Muscle layer of duodenum (tissue), 2 donors: ENCODE results near the gene HDLBP.

Experiments used
- H3K27ac ChIP-seq: one replicate; pipeline ENCODE4 v1.7.0; 2013; ENCODE audit warnings: mild to moderate bottlenecking, low read length
- H3K27me3 ChIP-seq: one replicate; pipeline ENCODE4 v1.7.0; 2013; ENCODE audit warnings: low read depth, mild to moderate bottlenecking, control low read depth, low read length
- H3K36me3 ChIP-seq, 2 donors: one replicate each; pipeline ENCODE4 v1.7.0; 2013; ENCODE audit warnings: low read length in 2 of 2, control low read depth in 1 of 2, mild to moderate bottlenecking in 1 of 2; ENCODE audit not compliant: insufficient read depth in 2 of 2, control insufficient read depth in 1 of 2
- H3K4me1 ChIP-seq, 2 donors: one replicate each; pipeline ENCODE4 v1.7.0; 2013; ENCODE audit warnings: low read length in 2 of 2, mild to moderate bottlenecking in 2 of 2, control low read depth in 1 of 2, moderate library complexity in 1 of 2; ENCODE audit not compliant: insufficient read depth in 2 of 2, control insufficient read depth in 1 of 2
- H3K4me3 ChIP-seq, 2 donors: one replicate each; pipeline ENCODE4 v1.7.0; 2013; ENCODE audit warnings: low read length in 2 of 2, low read depth in 1 of 2, mild to moderate bottlenecking in 1 of 2
- H3K9me3 ChIP-seq, 2 donors: one replicate each; pipeline ENCODE4 v1.7.0; 2013; ENCODE audit warnings: low read length in 2 of 2, control low read depth in 1 of 2, mild to moderate bottlenecking in 1 of 2; ENCODE audit not compliant: control insufficient read depth in 1 of 2
- donor health status: healthy.

The HDLBP gene

GRCh38 chr2:241258505-241259280 is 56.8 kb downstream of the HDLBP start:
- peaks cover 64 to 77% of the 10 kb centered on the region in 2 donors for H3K36me3 ChIP-seq
- no peak overlapping the region for H3K4me3 ChIP-seq

GRCh38 chr2:241257419-241258032 is 57.9 kb downstream of the HDLBP start:
- H3K4me3 ChIP-seq = no peak overlapping the region
- no peaks in the 10 kb centered on the region for H3K27me3 ChIP-seq
- no peaks in the 10 kb centered on the region for H3K4me1 ChIP-seq
- H3K27ac ChIP-seq = no peak overlapping the region
- no peaks in the 10 kb centered on the region for H3K9me3 ChIP-seq
- peaks cover 64 to 77% of the 10 kb centered on the region in 2 donors for H3K36me3 ChIP-seq

More at GRCh38 chr2:241258505-241259280, 56.8 kb downstream of the HDLBP start:
- no peak overlapping the region for H3K27ac ChIP-seq
- no peaks in the 10 kb centered on the region for H3K9me3 ChIP-seq
- H3K4me1 ChIP-seq = no peaks in the 10 kb centered on the region
- H3K27me3 ChIP-seq = no peaks in the 10 kb centered on the region

- H3K4me1 ChIP-seq = no peaks in the 10 kb centered on the region
- H3K27ac ChIP-seq = no peak overlapping the region
- no peaks in the 10 kb centered on the region for H3K9me3 ChIP-seq
- H3K27me3 ChIP-seq = no peaks in the 10 kb centered on the region
- no peak overlapping the region for H3K4me3 ChIP-seq
- H3K36me3 ChIP-seq = peaks cover 58 to 77% of the 10 kb centered on the region in 2 donors
These were observed 59.3 kb downstream of the HDLBP start for GRCh38 chr2:241256168-241256545.

GRCh38 chr2:241255542-241256167 is 59.8 kb downstream of the HDLBP start:
- no peaks in the 10 kb centered on the region for H3K4me1 ChIP-seq
- no peak overlapping the region for H3K4me3 ChIP-seq
- no peaks in the 10 kb centered on the region for H3K27me3 ChIP-seq
- H3K27ac ChIP-seq = no peak overlapping the region
- no peaks in the 10 kb centered on the region for H3K9me3 ChIP-seq
- H3K36me3 ChIP-seq = peaks cover 61 to 77% of the 10 kb centered on the region in 2 donors

- no peak overlapping the region for H3K27ac ChIP-seq
These were observed 60.5 kb downstream of the HDLBP start for GRCh38 chr2:241254904-241255351.

GRCh38 chr2:241252778-241253475 is 62.5 kb downstream of the HDLBP start:
- H3K4me3 ChIP-seq = no peak overlapping the region
- no peak overlapping the region for H3K27ac ChIP-seq
- no peaks in the 10 kb centered on the region for H3K27me3 ChIP-seq
- peaks cover 79 to 90% of the 10 kb centered on the region in 2 donors for H3K36me3 ChIP-seq
- no peaks in the 10 kb centered on the region for H3K9me3 ChIP-seq
- H3K4me1 ChIP-seq = no peaks in the 10 kb centered on the region

More at GRCh38 chr2:241254904-241255351, 60.5 kb downstream of the HDLBP start:
- Histone ChIP-seq H3K36me3 (peaks cover 64 to 79% of the 10 kb centered on the region in 2 donors), H3K4me3 (no peak overlapping the region), H3K27me3 (no peaks in the 10 kb centered on the region), H3K9me3 (no peaks in the 10 kb centered on the region), H3K4me1 (no peaks in the 10 kb centered on the region)

- Histone ChIP-seq H3K9me3 (no peaks in the 10 kb centered on the region), H3K27me3 (no peaks in the 10 kb centered on the region), H3K27ac (no peak overlapping the region), H3K4me3 (no peak overlapping the region), H3K4me1 (no peaks in the 10 kb centered on the region), H3K36me3 (peaks cover 78 to 94% of the 10 kb centered on the region in 2 donors)
These were observed 65.8 kb downstream of the HDLBP start for GRCh38 chr2:241249654-241250053.

- Histone ChIP-seq H3K4me3 (no peak overlapping the region), H3K27me3 (no peaks in the 10 kb centered on the region), H3K9me3 (no peaks in the 10 kb centered on the region), H3K36me3 (peaks cover 84 to 92% of the 10 kb centered on the region in 2 donors), H3K4me1 (no peaks in the 10 kb centered on the region), H3K27ac (no peak overlapping the region)
These were observed 66.6 kb downstream of the HDLBP start for GRCh38 chr2:241248897-241249296.

GRCh38 chr2:241248289-241248688 is 67.2 kb downstream of the HDLBP start:
- no peaks in the 10 kb centered on the region for H3K4me1 ChIP-seq
- H3K36me3 ChIP-seq = peaks cover 85 to 92% of the 10 kb centered on the region in 2 donors
- no peak overlapping the region for H3K4me3 ChIP-seq
- H3K27me3 ChIP-seq = no peaks in the 10 kb centered on the region
- H3K9me3 ChIP-seq = no peaks in the 10 kb centered on the region
- no peak overlapping the region for H3K27ac ChIP-seq

GRCh38 chr2:241244368-241244767 is 71.1 kb downstream of the HDLBP start:
- Histone ChIP-seq H3K9me3 (no peaks in the 10 kb centered on the region), H3K4me1 (no peaks in the 10 kb centered on the region), H3K36me3 (peaks cover 84 to 85% of the 10 kb centered on the region in 2 donors), H3K27ac (no peak overlapping the region), H3K4me3 (no peak overlapping the region), H3K27me3 (no peaks in the 10 kb centered on the region)

GRCh38 chr2:241242306-241242705 is 73.2 kb downstream of the HDLBP start:
- Histone ChIP-seq H3K4me1 (no peaks in the 10 kb centered on the region), H3K36me3 (peaks cover 84 to 85% of the 10 kb centered on the region in 2 donors), H3K27me3 (no peaks in the 10 kb centered on the region), H3K9me3 (no peaks in the 10 kb centered on the region), H3K27ac (no peak overlapping the region), H3K4me3 (no peak overlapping the region)
